ENCODE data around the gene EPN2.

GRCh38 chr17:19331543-19332245, 94.5 kb downstream of the EPN2 start:
- no peak for TF ChIP-seq CTCF (IDR thresholded peaks at IDR 0.05)
- TF ChIP-seq POLR2A (IDR thresholded peaks at IDR 0.05), result no peak

Data from right lobe of liver (tissue), 4 donors.